Stimulated activated CD8-positive, alpha-beta memory T cell treated with anti-CD3 and anti-CD28 coated beads, Interleukin-4, amount 100 ng/mL, for 1 hour (primary cell): ENCODE measurements around the gene BTBD16.

Source experiments
- DNase-seq, 2 donors: peaks; one replicate each; pipeline ENCODE4 v3.0.0-alpha.2; 2020; ENCODE audit warnings: low read depth in 2 of 2, low spot score in 1 of 2

BTBD16 gene

GRCh38 chr10:122271076-122271475 is at the start of gene BTBD16:
BTBD16 (plus strand) TSS chr10:122271296; CDS start chr10:122275082, 3,786 bp downstream.
- DNase-seq, result no peak

- no peak for DNase-seq
Observed at GRCh38 chr10:122221958-122222357, 49.1 kb upstream of the BTBD16 start.

- DNase-seq, result no peak
Observed at GRCh38 chr10:122222638-122223037, 48.5 kb upstream of the BTBD16 start.

- no peak for DNase-seq
Observed at GRCh38 chr10:122224159-122224558, 46.9 kb upstream of the BTBD16 start.

GRCh38 chr10:122225330-122225729 is 45.8 kb upstream of the BTBD16 start:
- DNase-seq, result no peak

GRCh38 chr10:122227754-122228153 is 43.3 kb upstream of the BTBD16 start:
- no peak for DNase-seq

GRCh38 chr10:122229666-122230065 is 41.4 kb upstream of the BTBD16 start:
- DNase-seq, result no peak

GRCh38 chr10:122230222-122230621 is 40.9 kb upstream of the BTBD16 start:
- no peak for DNase-seq

GRCh38 chr10:122232769-122233168 is 38.3 kb upstream of the BTBD16 start:
- DNase-seq, result no peak

GRCh38 chr10:122233857-122234348 is 37.2 kb upstream of the BTBD16 start:
- DNase-seq, result no peak

- no peak for DNase-seq
Observed at GRCh38 chr10:122234416-122234815, 36.7 kb upstream of the BTBD16 start.

- no peak for DNase-seq
Observed at GRCh38 chr10:122236690-122237306, 34.3 kb upstream of the BTBD16 start.

GRCh38 chr10:122237331-122237990 is 33.6 kb upstream of the BTBD16 start:
- DNase-seq, result no peak

GRCh38 chr10:122239578-122240257 is 31.4 kb upstream of the BTBD16 start:
- DNase-seq, result no peak

GRCh38 chr10:122240401-122240800 is 30.7 kb upstream of the BTBD16 start:
- no peak for DNase-seq

GRCh38 chr10:122241836-122242235 is 29.3 kb upstream of the BTBD16 start:
- DNase-seq, result no peak

GRCh38 chr10:122243550-122243949 is 27.5 kb upstream of the BTBD16 start:
- DNase-seq, result no peak

GRCh38 chr10:122244001-122244975 is 26.8 kb upstream of the BTBD16 start:
- DNase-seq, result no peak

GRCh38 chr10:122245136-122245535 is 26.0 kb upstream of the BTBD16 start:
- no peak for DNase-seq

- DNase-seq, result no peak
Observed at GRCh38 chr10:122245897-122246296, 25.2 kb upstream of the BTBD16 start.
